Measurements from ENCODE around the gene ARFGEF3.
A peak's percentile ranks its signal among the peaks of the same experiment; 100 is the strongest.
"Not testable (repeated sequence)": the region's sequence is repeated elsewhere in the genome, so short reads cannot be mapped to it uniquely, and the experiment has no call there.

The ARFGEF3 gene

GRCh38 chr6:138212530-138212929 is 50.8 kb downstream of the ARFGEF3 start:
- H3K27ac ChIP-seq (ENCODE audit: extremely low read depth, low read depth, low read length); POLR2A ChIA-PET; H3K4me1 ChIP-seq (ENCODE audit: control insufficient read depth, insufficient read depth, low read length); H3K4me3 ChIP-seq (ENCODE audit: low read depth, low read length); H3K9me3 ChIP-seq (ENCODE audit: control insufficient read depth, insufficient read depth, low read depth, low read length); H3K36me3 ChIP-seq (ENCODE audit: control insufficient read depth in 2 of 2, insufficient read depth in 1 of 2, low read length in 2 of 2): not testable (repeated sequence)
- TF ChIP-seq, protein P1, sequence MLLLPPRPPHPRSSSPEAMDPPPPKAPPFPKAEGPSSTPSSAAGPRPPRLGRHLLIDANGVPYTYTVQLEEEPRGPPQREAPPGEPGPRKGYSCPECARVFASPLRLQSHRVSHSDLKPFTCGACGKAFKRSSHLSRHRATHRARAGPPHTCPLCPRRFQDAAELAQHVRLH (tag by site-specific recombination; IDR thresholded peaks at IDR 0.05), result 0 out of 2 replicates have a peak, but pooled peaks have one; percentile 44
- TF ChIP-seq ZNF146 (tag by site-specific recombination; IDR thresholded peaks at IDR 0.05), result peak; percentile 98
- CTCF ChIA-PET, result interaction anchor here (0.6 to 2.3 kb wide), 3 partner anchors 18 to 1136 kb away, joined by 3 to 13 read pairs (median 6); no protein-coding TSS in a partner anchor

DNA sequence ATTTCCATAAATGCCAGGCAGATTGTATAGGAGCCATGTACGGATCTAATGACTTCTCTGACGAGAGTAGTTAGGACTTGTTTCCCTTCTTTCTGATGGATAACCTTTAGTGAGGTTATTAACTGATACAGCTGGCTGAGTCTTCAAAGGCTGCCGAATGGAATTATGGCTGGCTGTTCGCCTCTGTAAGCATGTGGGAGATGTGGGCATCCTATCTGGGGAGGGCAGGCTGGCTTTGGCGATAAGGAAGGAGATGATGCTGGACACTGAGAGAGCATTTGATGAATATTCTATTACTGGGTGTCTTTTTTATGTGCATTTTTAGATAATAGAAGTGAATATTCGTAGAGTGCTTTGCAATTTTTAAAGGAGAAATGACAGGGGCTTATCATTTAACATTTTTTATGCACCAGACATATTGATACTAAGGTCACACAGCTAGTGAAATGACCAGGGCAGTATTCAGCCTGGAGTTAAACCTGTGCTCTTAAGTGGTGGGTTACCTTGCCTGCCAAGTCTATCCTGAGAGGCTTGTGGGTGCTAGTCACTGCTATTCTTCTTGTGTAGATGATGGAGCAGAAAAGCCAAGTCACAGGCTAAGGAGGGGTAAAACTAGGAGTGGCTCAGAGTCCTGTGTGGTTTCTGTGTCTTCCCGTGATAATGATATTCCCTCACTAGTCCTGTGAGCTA is 53.5 kb downstream of the ARFGEF3 start:
- ChIA-PET POLR2A (no interaction called here), CTCF (no interaction called here)
- Histone ChIP-seq H3K36me3 (ENCODE audit: control insufficient read depth in 2 of 2, insufficient read depth in 1 of 2, low read length in 2 of 2) (no peaks in the 10 kb centered on the region; a peak in 1 of 3 replicates), H3K9me3 (ENCODE audit: control insufficient read depth, insufficient read depth, low read depth, low read length) (no peaks in the 10 kb centered on the region), H3K4me3 (ENCODE audit: low read depth, low read length) (no peak overlapping the region), H3K4me1 (ENCODE audit: control insufficient read depth, insufficient read depth, low read length) (no peaks in the 10 kb centered on the region; the same call in 1 of the 2 replicates), H3K27ac (ENCODE audit: extremely low read depth, low read depth, low read length) (no peak overlapping the region)
- no peak for TF ChIP-seq ZIC2 (tag by site-specific recombination; IDR thresholded peaks at IDR 0.05)
- TF ChIP-seq GFI1B (tag by site-specific recombination; IDR thresholded peaks at IDR 0.05), result no peak
- no peak for TF ChIP-seq ZBTB21 (tag by site-specific recombination; IDR thresholded peaks at IDR 0.05)
- TF ChIP-seq ZNF560 (tag by site-specific recombination; IDR thresholded peaks at IDR 0.05; ENCODE audit: borderline replicate concordance), result no peak
- no peak for TF ChIP-seq SP7 (tag by site-specific recombination; IDR thresholded peaks at IDR 0.05)
- TF ChIP-seq ZNF555 (tag by site-specific recombination; conservative IDR thresholded peaks at IDR 0.05), result no peak
- TF ChIP-seq TRIM28 (IDR thresholded peaks at IDR 0.05; ENCODE audit: borderline replicate concordance, low read length), result no peak
- TF ChIP-seq ZNF645 (tag by site-specific recombination; IDR thresholded peaks at IDR 0.05), result no peak
- no peak for TF ChIP-seq ZBTB1 (tag by site-specific recombination; IDR thresholded peaks at IDR 0.05)
- TF ChIP-seq ZSCAN23 (tag by site-specific recombination; IDR thresholded peaks at IDR 0.05), result no peak

GRCh38 chr6:138218449-138218848 is 56.7 kb downstream of the ARFGEF3 start, which contains the start of gene PBOV1:
Gene PBOV1, minus strand, starts transcription at chr6:138218491. Its CDS starts 96 bp downstream, at chr6:138218395.
- Histone ChIP-seq H3K9me3 (ENCODE audit: control insufficient read depth, insufficient read depth, low read depth, low read length) (no peaks in the 10 kb centered on the region), H3K27ac (ENCODE audit: extremely low read depth, low read depth, low read length) (no peak within 1 kb of the TSS), H3K4me3 (ENCODE audit: low read depth, low read length) (no peak within 1 kb of the TSS), H3K36me3 (ENCODE audit: control insufficient read depth in 2 of 2, insufficient read depth in 1 of 2, low read length in 2 of 2) (no peaks in the 10 kb centered on the region; a peak in 1 of 3 replicates), H3K4me1 (ENCODE audit: control insufficient read depth, insufficient read depth, low read length) (no peaks in the 10 kb centered on the region)
- ChIA-PET CTCF (interaction anchor here (0.6 to 1.2 kb wide), 4 partner anchors 60 to 492 kb away, joined by 3 to 4 read pairs (median 3); no protein-coding TSS in a partner anchor), POLR2A (no interaction called here)
- no peak for TF ChIP-seq BCL11A (tag by site-specific recombination; IDR thresholded peaks at IDR 0.05; ENCODE audit: low read depth)
- TF ChIP-seq ZBTB8A (tag by site-specific recombination; IDR thresholded peaks at IDR 0.05), result no peak
- no peak for TF ChIP-seq GLI2 (tag by site-specific recombination; IDR thresholded peaks at IDR 0.05; ENCODE audit: borderline replicate concordance, low read depth)
- TF ChIP-seq ZBTB17 (tag by site-specific recombination; IDR thresholded peaks at IDR 0.05), result no peak
- no peak for TF ChIP-seq ZNF785 (tag by site-specific recombination; IDR thresholded peaks at IDR 0.05)
- no peak for TF ChIP-seq ZNF426 (tag by site-specific recombination; IDR thresholded peaks at IDR 0.05)

DNA sequence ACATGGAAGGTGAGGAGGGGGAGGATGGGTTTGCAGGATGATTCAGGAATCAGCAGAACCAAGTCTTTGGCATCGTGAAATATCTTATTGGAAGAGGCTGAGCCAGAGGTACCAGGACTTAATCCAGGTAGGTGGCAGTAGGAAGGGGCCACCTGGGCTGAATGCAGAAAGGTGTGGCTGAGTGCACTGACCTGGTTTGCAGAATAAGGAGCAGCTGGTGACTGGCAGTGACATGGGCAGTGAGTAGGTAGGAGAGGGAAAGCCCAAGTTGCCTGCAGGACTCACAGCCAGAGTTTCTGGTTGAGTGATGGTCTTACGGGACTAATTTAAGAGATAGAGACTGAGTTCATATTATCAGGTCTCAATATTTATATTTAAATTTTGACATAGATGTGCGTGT is 57.7 kb downstream of the ARFGEF3 start:
- H3K4me1 ChIP-seq (ENCODE audit: control insufficient read depth, insufficient read depth, low read length), result no peaks in the 10 kb centered on the region
- CTCF ChIA-PET, result no interaction called here
- H3K27ac ChIP-seq (ENCODE audit: extremely low read depth, low read depth, low read length), result no peak overlapping the region
- POLR2A ChIA-PET, result no interaction called here
- no peak overlapping the region for H3K4me3 ChIP-seq (ENCODE audit: low read depth, low read length)
- no peaks in the 10 kb centered on the region for H3K9me3 ChIP-seq (ENCODE audit: control insufficient read depth, insufficient read depth, low read depth, low read length)
- no peaks in the 10 kb centered on the region; a peak in 1 of 3 replicates for H3K36me3 ChIP-seq (ENCODE audit: control insufficient read depth in 2 of 2, insufficient read depth in 1 of 2, low read length in 2 of 2)
- TF ChIP-seq, protein P2, sequence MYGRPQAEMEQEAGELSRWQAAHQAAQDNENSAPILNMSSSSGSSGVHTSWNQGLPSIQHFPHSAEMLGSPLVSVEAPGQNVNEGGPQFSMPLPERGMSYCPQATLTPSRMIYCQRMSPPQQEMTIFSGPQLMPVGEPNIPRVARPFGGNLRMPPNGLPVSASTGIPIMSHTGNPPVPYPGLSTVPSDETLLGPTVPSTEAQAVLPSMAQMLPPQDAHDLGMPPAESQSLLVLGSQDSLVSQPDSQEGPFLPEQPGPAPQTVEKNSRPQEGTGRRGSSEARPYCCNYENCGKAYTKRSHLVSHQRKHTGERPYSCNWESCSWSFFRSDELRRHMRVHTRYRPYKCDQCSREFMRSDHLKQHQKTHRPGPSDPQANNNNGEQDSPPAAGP (tag by site-specific recombination; IDR thresholded peaks at IDR 0.05), result no peak
- TF ChIP-seq ZNF174 (tag by site-specific recombination; IDR thresholded peaks at IDR 0.05) (no peak), ZNF571 (tag by site-specific recombination; IDR thresholded peaks at IDR 0.05) (no peak), ZNF791 (tag by site-specific recombination; IDR thresholded peaks at IDR 0.05) (no peak), FEZF1 (tag by site-specific recombination; IDR thresholded peaks at IDR 0.05) (no peak), KLF7 (tag by site-specific recombination; IDR thresholded peaks at IDR 0.05; ENCODE audit: borderline replicate concordance) (no peak), SCRT2 (tag by site-specific recombination; IDR thresholded peaks at IDR 0.05) (no peak)
- TF ChIP-seq, protein P3, sequence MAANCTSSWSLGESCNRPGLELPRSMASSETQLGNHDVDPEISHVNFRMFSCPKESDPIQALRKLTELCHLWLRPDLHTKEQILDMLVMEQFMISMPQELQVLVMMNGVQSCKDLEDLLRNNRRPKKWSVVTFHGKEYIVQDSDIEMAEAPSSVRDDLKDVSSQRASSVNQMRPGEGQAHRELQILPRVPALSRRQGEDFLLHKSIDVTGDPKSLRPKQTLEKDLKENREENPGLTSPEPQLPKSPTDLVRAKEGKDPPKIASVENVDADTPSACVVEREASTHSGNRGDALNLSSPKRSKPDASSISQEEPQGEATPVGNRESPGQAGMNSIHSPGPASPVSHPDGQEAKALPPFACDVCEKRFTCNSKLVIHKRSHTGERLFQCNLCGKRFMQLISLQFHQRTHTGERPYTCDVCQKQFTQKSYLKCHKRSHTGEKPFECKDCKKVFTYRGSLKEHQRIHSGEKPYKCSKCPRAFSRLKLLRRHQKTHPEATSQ (tag by site-specific recombination; IDR thresholded peaks at IDR 0.05), result no peak
